HepG2 (cell line): Measurements from ENCODE around the gene DNM1L. TPM values are rescaled to one million over a fixed set of nuclear protein-coding genes. Genes with fewer than 3 reads are reported as not detected.

ENCODE experiments used
- CBX5 ChIP-seq: sonication (generic); formaldehyde crosslinking; IDR thresholded peaks from 2 replicates; pipeline ENCODE4 v1.4.0; 2020; ENCODE audit warnings: missing genetic modification reagents, borderline replicate concordance
- GFI1 ChIP-seq: sonication (generic); formaldehyde crosslinking; IDR thresholded peaks from 2 replicates; pipeline ENCODE4 v1.5.0; 2020; ENCODE audit warnings: missing genetic modification reagents, mild to moderate bottlenecking, borderline replicate concordance
- HOXD1 ChIP-seq: sonication (generic); formaldehyde crosslinking; IDR thresholded peaks from 2 replicates; pipeline ENCODE4 v1.5.0; 2020; ENCODE audit warnings: missing genetic modification reagents
- MXD3 ChIP-seq: IDR thresholded peaks from 2 replicates; pipeline ENCODE4 v1.6.1; 2016; ENCODE audit warnings: mild to moderate bottlenecking, missing biosample characterization, missing genetic modification reagents
- RERE ChIP-seq: IDR thresholded peaks from 2 replicates; pipeline ENCODE4 v1.6.1; 2016; ENCODE audit warnings: low read depth, missing genetic modification reagents, missing compliant biosample characterization
- SOX13 ChIP-seq, 3 experiments: fragments of 450-650 bp in 1 of 3; sonication (generic) in 1 of 3; formaldehyde crosslinking in 1 of 3; IDR thresholded peaks in 2 of 3; conservative IDR thresholded peaks in 1 of 3; 2 replicates each; pipeline versions ENCODE4 v1.5.0 to v1.6.1; 2016 to 2020; ENCODE audit warnings: antibody characterized with exemption in 1 of 3, mild to moderate bottlenecking in 1 of 3, missing compliant biosample characterization in 1 of 3, missing genetic modification reagents in 1 of 3, moderate library complexity in 1 of 3
- TFE3 ChIP-seq: IDR thresholded peaks from 2 replicates; pipeline ENCODE4 v1.6.1; 2016
- TMF1 ChIP-seq: sonication (generic); formaldehyde crosslinking; IDR thresholded peaks from 2 replicates; pipeline ENCODE4 v1.8.1; 2022; ENCODE audit warnings: low read depth, missing genetic modification reagents
- ZNF142 ChIP-seq: sonication (generic); formaldehyde crosslinking; IDR thresholded peaks from 2 replicates; pipeline ENCODE4 v1.4.0; 2020; ENCODE audit warnings: missing genetic modification reagents
- ZNF496 ChIP-seq: sonication (generic); formaldehyde crosslinking; IDR thresholded peaks from 2 replicates; pipeline ENCODE4 v1.8.1; 2023; ENCODE audit warnings: mild to moderate bottlenecking, moderate library complexity, missing genetic modification reagents; ENCODE audit not compliant: insufficient replicate concordance
- ZNF672 ChIP-seq: sonication (generic); formaldehyde crosslinking; IDR thresholded peaks from 2 replicates; pipeline ENCODE4 v1.8.1; 2022; ENCODE audit warnings: missing genetic modification reagents
- polyA plus RNA-seq, 8 experiments: library from polyadenylated mRNA; depleted of rRNA in 3 of 8; stranded (reverse) in 7 of 8; unstranded in 1 of 8; fragments of >200 nt; fragmentation: Illumina TruSeq in 4 of 8; extraction: Trizol in 4 of 8; gene quantifications; 2 replicates each; pipeline versions ENCODE4 v1.2.1 to v1.2.3, GENCODE V29; 2011 to 2016; ENCODE audit warnings: low read depth in 4 of 8, missing spikeins in 1 of 8, mixed read lengths in 1 of 8; ENCODE audit not compliant: insufficient read depth in 1 of 8
- total RNA-seq, 5 experiments: library from RNA; depleted of rRNA; stranded (reverse); fragments of >200 nt; fragmentation: Illumina TruSeq; extraction: Trizol; gene quantifications; 2 replicates each; pipeline ENCODE4 v1.2.3, GENCODE V29; 2016; ENCODE audit warnings: low read depth in 1 of 5

DNM1L gene
- total and polyA plus RNA-seq, 2 of the 13 experiments (the other 11 are each of a cell fraction or from before 2014, with no cell fraction given) = 35.9 to 65.8 TPM

- TF ChIP-seq CBX5 (CRISPR knock-in tag) (no peak; the same call in 1 of the 2 replicates), GFI1 (CRISPR knock-in tag) (0 out of 2 replicates have a peak, but pooled peaks have one; percentile 13), MXD3 (CRISPR knock-in tag) (peak; percentile 56; the same call in 1 of the 2 replicates), ZNF672 (CRISPR knock-in tag) (no peak), TMF1 (CRISPR knock-in tag) (no peak), SOX13 (IDR thresholded peaks at IDR 0.05) (0 out of 2 replicates have a peak, but pooled peaks have one; percentile 7), SOX13 (CRISPR knock-in tag; conservative IDR thresholded peaks at IDR 0.05 in 1 of 2, IDR thresholded peaks at IDR 0.05 in 1 of 2) (no peak), ZNF142 (no peak), RERE (CRISPR knock-in tag) (no peak), TFE3 (CRISPR knock-in tag) (no peak), ZNF496 (no peak), HOXD1 (CRISPR knock-in tag) (no peak)
Measured at GRCh38 chr12:32755654-32756475, 76.8 kb downstream of the DNM1L start, which contains the start of gene YARS2 (continued).
